Ovary (tissue), 3 donors: ENCODE measurements around the gene WNK4.

Experiments used
- CTCF ChIP-seq, 3 donors: fragments of 450-650 bp in 2 of 3; fragments of 200-600 bp in 1 of 3; IDR thresholded peaks; one replicate each; pipeline versions ENCODE4 v1.5.1 to v1.8.0; 2016 to 2022; ENCODE audit warnings: antibody characterized with exemption in 3 of 3, mild to moderate bottlenecking in 1 of 3
- POLR2A ChIP-seq: fragments of 450-650 bp; IDR thresholded peaks from one replicate; pipeline ENCODE4 v1.6.1; 2017; ENCODE audit warnings: antibody characterized with exemption, mild to moderate bottlenecking, moderate library complexity
- donor health status: DM: no; HTN: no; CAD: no.

DNA sequence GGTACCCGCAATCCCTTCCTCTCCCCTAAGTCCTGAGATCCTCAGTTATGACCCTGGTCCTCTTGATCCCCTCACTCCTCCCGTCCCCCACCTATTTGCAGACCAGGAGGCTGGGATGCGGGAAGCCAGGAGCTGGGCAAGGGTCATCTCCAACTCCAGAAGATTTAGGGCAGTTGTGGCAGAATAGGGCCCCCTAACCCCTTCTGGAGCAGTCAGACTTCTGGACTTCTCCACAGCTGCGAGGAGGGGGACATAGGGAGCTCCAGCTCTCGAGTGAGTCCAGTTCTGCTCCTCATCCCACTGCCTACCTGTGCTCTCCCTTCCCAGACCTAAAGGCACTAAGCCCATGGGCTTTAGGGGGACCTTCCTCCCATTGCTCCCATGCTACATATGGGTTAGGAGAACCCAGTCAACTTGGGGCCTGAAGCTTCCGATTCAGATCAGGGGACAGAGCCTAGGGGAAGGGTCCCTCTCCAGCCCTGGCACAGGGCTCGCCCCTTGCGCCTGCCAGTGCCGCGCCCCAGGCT is 1.3 kb downstream of the WNK4 start:
- TF ChIP-seq CTCF (IDR thresholded peaks at IDR 0.05) (no peak), POLR2A (no peak)
